Dendritic cell treated with granulocyte-macrophage colony-stimulating factor and Interleukin-4, amounts not matched to agents 40 ng/mL and 50 ng/mL, for 4 days (primary cell): Measurements from ENCODE around the gene CPNE6.
"Not testable (repeated sequence)": the region's sequence is repeated elsewhere in the genome, so short reads cannot be mapped to it uniquely, and the experiment has no call there.

Experiments used
- H3K27ac Mint-ChIP-seq: one replicate; pipeline ENCODE4 v1.8.0; 2022; ENCODE audit warnings: mild to moderate bottlenecking, mixed read lengths
- H3K27me3 Mint-ChIP-seq: one replicate; pipeline ENCODE4 v1.8.0; 2022; ENCODE audit warnings: mild to moderate bottlenecking, mixed read lengths
- H3K36me3 Mint-ChIP-seq: one replicate; pipeline ENCODE4 v1.8.0; 2022; ENCODE audit warnings: low read depth, mixed read lengths
- H3K4me1 Mint-ChIP-seq: one replicate; pipeline ENCODE4 v1.8.0; 2022; ENCODE audit warnings: low read depth, mixed read lengths
- H3K4me3 Mint-ChIP-seq: one replicate; pipeline ENCODE4 v1.8.0; 2022; ENCODE audit warnings: mild to moderate bottlenecking, moderate library complexity, mixed read lengths
- H3K9me3 Mint-ChIP-seq: one replicate; pipeline ENCODE4 v1.8.0; 2022; ENCODE audit warnings: mixed read lengths
- intact Hi-C: fragments of 100-400 bp; cut with micrococcal nuclease; formaldehyde crosslinking; loops from one replicate; pipeline ENCODE4 v1.15.0; 2022

CPNE6 gene

GRCh38 chr14:24105609-24106239 lies 34.4 kb downstream of the CPNE6 start:
- H3K4me3 Mint-ChIP-seq, H3K9me3 Mint-ChIP-seq, H3K27me3 Mint-ChIP-seq: not testable (repeated sequence)
- peak overlapping the region; percentile 56 for H3K27ac Mint-ChIP-seq
- H3K36me3 Mint-ChIP-seq = peaks cover 44% of the 10 kb centered on the region
- peaks cover 30% of the 10 kb centered on the region for H3K4me1 Mint-ChIP-seq
- intact Hi-C loops = loop anchor here (5.0 kb wide), 1 partner anchor 93 kb away; no protein-coding TSS in a partner anchor

- intact Hi-C loops = loop anchor here (5.0 kb wide), 1 partner anchor 94 kb away; no protein-coding TSS in a partner anchor
- Mint-ChIP-seq H3K9me3 (no peaks in the 10 kb centered on the region), H3K36me3 (peaks cover 34% of the 10 kb centered on the region), H3K4me1 (peaks cover 35% of the 10 kb centered on the region), H3K4me3 (no peak overlapping the region), H3K27ac (peak overlapping the region; percentile 56), H3K27me3 (no peaks in the 10 kb centered on the region)
Observed at GRCh38 chr14:24106672-24107271, 35.4 kb downstream of the CPNE6 start.

- peaks cover 20% of the 10 kb centered on the region for H3K36me3 Mint-ChIP-seq
- H3K9me3 Mint-ChIP-seq = no peaks in the 10 kb centered on the region
- H3K4me1 Mint-ChIP-seq = peaks cover 35% of the 10 kb centered on the region
- H3K4me3 Mint-ChIP-seq = no peak overlapping the region
- H3K27me3 Mint-ChIP-seq = no peaks in the 10 kb centered on the region
- intact Hi-C loops = loop anchor here (2.0 to 5.0 kb wide), 3 partner anchors 50 to 96 kb away; no protein-coding TSS in a partner anchor
- H3K27ac Mint-ChIP-seq = peak overlapping the region; percentile 55
Observed at GRCh38 chr14:24108336-24108874, 37.0 kb downstream of the CPNE6 start.

- H3K4me3 Mint-ChIP-seq = no peak overlapping the region
- H3K27ac Mint-ChIP-seq = no peak overlapping the region
- no peaks in the 10 kb centered on the region for H3K9me3 Mint-ChIP-seq
- H3K36me3 Mint-ChIP-seq = peaks cover 19% of the 10 kb centered on the region
- intact Hi-C loops = loop anchor here (10.0 kb wide), 1 partner anchor 105 kb away; the partner anchor contains the start of genes CHMP4A and MDP1
- H3K4me1 Mint-ChIP-seq = peaks cover 39% of the 10 kb centered on the region
- H3K27me3 Mint-ChIP-seq = no peaks in the 10 kb centered on the region
Observed at GRCh38 chr14:24110060-24110459, 38.7 kb downstream of the CPNE6 start.

- no peak overlapping the region for H3K27ac Mint-ChIP-seq
Observed at GRCh38 chr14:24110523-24110922, 39.2 kb downstream of the CPNE6 start.

GRCh38 chr14:24113379-24113800 lies 42.0 kb downstream of the CPNE6 start:
- Mint-ChIP-seq H3K4me3 (peak overlapping the region; percentile 88), H3K4me1 (peaks cover 47% of the 10 kb centered on the region), H3K9me3 (no peaks in the 10 kb centered on the region), H3K36me3 (peaks cover 45% of the 10 kb centered on the region), H3K27ac (peak overlapping the region; percentile 100), H3K27me3 (no peaks in the 10 kb centered on the region)
- intact Hi-C loops = loop anchor here (10.0 kb wide), 1 partner anchor 101 kb away; the partner anchor contains the start of genes CHMP4A and MDP1

More at GRCh38 chr14:24110523-24110922, 39.2 kb downstream of the CPNE6 start:
- Mint-ChIP-seq H3K36me3 (peaks cover 21% of the 10 kb centered on the region), H3K9me3 (no peaks in the 10 kb centered on the region), H3K4me1 (peaks cover 39% of the 10 kb centered on the region), H3K4me3 (no peak overlapping the region), H3K27me3 (no peaks in the 10 kb centered on the region)
- intact Hi-C loops = loop anchor here (10.0 kb wide), 1 partner anchor 104 kb away; the partner anchor contains the start of genes CHMP4A and MDP1

- Mint-ChIP-seq H3K9me3 (no peaks in the 10 kb centered on the region), H3K36me3 (peaks cover 51% of the 10 kb centered on the region), H3K27ac (peak overlapping the region; percentile 100), H3K4me1 (peaks cover 42% of the 10 kb centered on the region), H3K27me3 (no peaks in the 10 kb centered on the region), H3K4me3 (peak overlapping the region; percentile 88)
- intact Hi-C loops = loop anchor here (1.0 to 10.0 kb wide), 6 partner anchors 20 to 101 kb away; partner anchors contain the start of genes CHMP4A, EMC9, IPO4 and IRF9
Observed at GRCh38 chr14:24113801-24114531, 42.6 kb downstream of the CPNE6 start.

GRCh38 chr14:24114532-24115421 lies 43.4 kb downstream of the CPNE6 start, which contains the start of the genes DCAF11 and NRL:
Gene DCAF11, plus strand, starts transcription at chr14:24114777. Its CDS starts 818 bp downstream, at chr14:24115595.
Gene NRL, minus strand, starts transcription at chr14:24114949. Its CDS starts 32,101 bp downstream, at chr14:24082848.
- H3K27me3 Mint-ChIP-seq = no peaks in the 10 kb centered on the region
- H3K36me3 Mint-ChIP-seq = peaks cover 59% of the 10 kb centered on the region
- H3K27ac Mint-ChIP-seq = peak within 1 kb of the TSS; percentile 100
- peak within 1 kb of the TSS; percentile 88 for H3K4me3 Mint-ChIP-seq
- peaks cover 41% of the 10 kb centered on the region for H3K4me1 Mint-ChIP-seq
- intact Hi-C loops = loop anchor here (1.0 to 10.0 kb wide), 7 partner anchors 20 to 100 kb away; partner anchors contain the start of genes CHMP4A, EMC9, IPO4 and IRF9
- no peaks in the 10 kb centered on the region for H3K9me3 Mint-ChIP-seq

GRCh38 chr14:24115422-24116127 lies 44.2 kb downstream of the CPNE6 start:
- intact Hi-C loops = loop anchor here (1.0 to 10.0 kb wide), 2 partner anchors 21 to 99 kb away; partner anchors contain the start of genes CHMP4A, MDP1 and PSME1
- peak overlapping the region; percentile 100 for H3K27ac Mint-ChIP-seq
- H3K9me3 Mint-ChIP-seq = no peaks in the 10 kb centered on the region
- H3K4me1 Mint-ChIP-seq = peaks cover 41% of the 10 kb centered on the region
- H3K27me3 Mint-ChIP-seq = no peaks in the 10 kb centered on the region
- peak overlapping the region; percentile 88 for H3K4me3 Mint-ChIP-seq
- H3K36me3 Mint-ChIP-seq = peaks cover 67% of the 10 kb centered on the region

GRCh38 chr14:24116128-24116814 lies 44.9 kb downstream of the CPNE6 start:
- Mint-ChIP-seq H3K4me1 (peaks cover 36% of the 10 kb centered on the region), H3K27me3 (no peaks in the 10 kb centered on the region), H3K27ac (peak overlapping the region; percentile 48), H3K36me3 (peaks cover 74% of the 10 kb centered on the region), H3K9me3 (no peaks in the 10 kb centered on the region), H3K4me3 (peak overlapping the region; percentile 88)
- intact Hi-C loops = loop anchor here (10.0 kb wide), 1 partner anchor 99 kb away; the partner anchor contains the start of genes CHMP4A and MDP1

GRCh38 chr14:24117179-24117578 lies 45.8 kb downstream of the CPNE6 start:
- peaks cover 83% of the 10 kb centered on the region for H3K36me3 Mint-ChIP-seq
- intact Hi-C loops = loop anchor here (10.0 kb wide), 1 partner anchor 98 kb away; the partner anchor contains the start of genes CHMP4A and MDP1
- H3K4me3 Mint-ChIP-seq = no peak overlapping the region

More at GRCh38 chr14:24117179-24117578, 45.8 kb downstream of the CPNE6 start:
- no peaks in the 10 kb centered on the region for H3K9me3 Mint-ChIP-seq
- H3K4me1 Mint-ChIP-seq = peaks cover 36% of the 10 kb centered on the region
- peak overlapping the region; percentile 48 for H3K27ac Mint-ChIP-seq
- H3K27me3 Mint-ChIP-seq = no peaks in the 10 kb centered on the region
